HG02884 (cell line): ENCODE measurements around the gene SPINK13.
"Not testable (repeated sequence)": the region's sequence is repeated elsewhere in the genome, so short reads cannot be mapped to it uniquely, and the experiment has no call there.

Source experiments
- ATAC-seq: cut with Tn5 transposase; IDR thresholded peaks from one replicate; pipeline ENCODE4 v1.9.1; 2021; ENCODE audit warnings: mild to moderate bottlenecking, moderate library complexity; ENCODE audit not compliant: unreplicated experiment

SPINK13 gene, protein sequence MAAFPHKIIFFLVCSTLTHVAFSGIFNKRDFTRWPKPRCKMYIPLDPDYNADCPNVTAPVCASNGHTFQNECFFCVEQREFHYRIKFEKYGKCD

DNA sequence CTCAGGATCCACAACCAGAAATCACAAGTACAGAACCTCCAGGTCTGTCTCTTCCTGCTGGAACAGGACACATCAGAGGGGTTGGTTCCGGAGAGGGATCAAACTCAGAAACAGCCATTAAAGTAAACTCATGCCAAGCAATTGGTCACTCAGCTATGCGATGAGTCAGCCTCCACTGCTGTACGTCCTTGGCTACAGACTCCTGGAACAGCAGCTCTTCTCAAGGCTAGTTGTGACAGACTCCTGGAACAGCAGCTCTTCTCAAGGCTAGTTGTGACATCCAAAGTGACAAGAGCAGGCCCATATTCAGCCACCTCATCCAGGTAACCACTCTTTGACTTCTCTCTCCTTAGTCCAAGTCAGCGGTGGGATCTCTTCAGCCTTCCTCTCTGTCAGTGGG lies at the start of gene SPINK13:
Gene SPINK13, plus strand, starts transcription at position 229 of the 400 bp plus-strand sequence. CDS start 1,279 bp downstream, outside the sequence.
- ATAC-seq, result no peak

DNA sequence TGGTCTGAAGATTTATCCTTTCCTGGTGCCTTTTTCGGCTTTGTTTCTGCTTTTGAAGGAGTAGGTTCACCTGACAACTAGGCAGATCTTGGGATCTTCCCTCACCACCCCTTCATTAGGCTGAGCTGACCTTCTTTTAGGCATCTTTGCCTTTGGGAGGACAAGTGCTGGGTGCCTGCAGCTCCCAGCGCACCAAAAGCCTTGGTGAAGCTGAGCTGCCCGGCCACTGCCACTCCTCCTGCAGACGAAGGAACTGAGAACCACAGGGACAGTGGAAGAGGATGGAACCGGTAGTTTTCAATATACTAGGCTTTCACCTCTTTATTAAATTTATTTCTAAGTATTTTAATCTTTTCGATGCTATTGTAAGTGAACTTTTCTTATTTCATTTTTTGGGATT lies 47.1 kb upstream of the SPINK13 start:
- no peak for ATAC-seq

DNA sequence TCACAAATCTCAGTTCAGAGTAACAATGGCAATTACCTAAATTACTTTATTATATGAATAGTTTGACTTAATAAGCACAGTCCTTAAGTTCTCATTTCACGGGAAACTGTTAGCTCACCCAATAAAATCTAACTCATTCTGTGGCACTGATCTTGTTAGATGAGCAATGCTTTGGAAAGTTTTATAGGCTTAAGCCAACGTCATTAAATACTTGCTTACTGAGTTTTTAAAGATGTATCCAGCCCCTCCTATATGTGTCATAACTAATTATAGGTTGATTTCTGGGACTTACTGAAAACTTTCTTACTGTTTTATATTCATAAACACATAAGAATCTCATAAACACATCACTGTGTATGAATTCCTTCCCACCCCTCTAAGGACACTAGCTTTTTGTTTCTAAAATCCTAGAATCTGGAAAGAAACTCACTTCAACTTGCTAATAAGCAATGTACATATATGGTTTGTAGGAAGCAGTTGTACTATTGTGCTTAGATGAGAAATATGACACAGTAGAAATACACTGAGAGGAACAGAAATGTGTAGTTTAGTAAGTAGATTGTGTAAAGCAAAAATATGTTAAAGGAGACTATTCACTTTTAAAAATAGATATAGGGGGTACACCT lies 44.4 kb upstream of the SPINK13 start:
- ATAC-seq, result no peak

DNA sequence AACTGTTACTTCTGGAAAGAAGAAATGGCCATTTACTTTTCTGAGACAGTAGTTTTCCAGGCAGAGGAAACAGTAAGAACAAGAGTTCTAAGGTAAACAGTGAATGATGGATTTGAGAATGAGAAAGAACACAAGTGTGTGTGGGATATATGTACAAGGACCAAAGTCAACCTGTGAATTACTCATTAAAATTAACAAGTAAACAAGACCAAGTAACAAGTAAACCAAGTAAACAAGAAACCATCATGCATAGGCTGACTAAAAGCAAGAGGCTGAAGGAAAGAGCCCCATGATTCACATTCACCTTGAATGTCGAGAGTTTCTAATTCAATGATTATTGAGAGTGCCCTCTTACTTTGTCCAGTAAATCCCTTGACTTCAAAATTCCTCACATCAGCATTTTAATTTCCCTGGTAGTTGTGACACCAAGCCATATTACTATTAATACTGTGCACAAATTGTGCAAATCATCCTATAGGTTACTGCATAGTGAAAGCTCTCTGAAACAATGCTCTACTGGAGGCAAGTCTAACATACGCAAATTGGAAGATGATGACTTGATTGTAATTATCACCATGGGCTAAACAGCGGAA lies 40.1 kb upstream of the SPINK13 start:
- no peak for ATAC-seq

DNA sequence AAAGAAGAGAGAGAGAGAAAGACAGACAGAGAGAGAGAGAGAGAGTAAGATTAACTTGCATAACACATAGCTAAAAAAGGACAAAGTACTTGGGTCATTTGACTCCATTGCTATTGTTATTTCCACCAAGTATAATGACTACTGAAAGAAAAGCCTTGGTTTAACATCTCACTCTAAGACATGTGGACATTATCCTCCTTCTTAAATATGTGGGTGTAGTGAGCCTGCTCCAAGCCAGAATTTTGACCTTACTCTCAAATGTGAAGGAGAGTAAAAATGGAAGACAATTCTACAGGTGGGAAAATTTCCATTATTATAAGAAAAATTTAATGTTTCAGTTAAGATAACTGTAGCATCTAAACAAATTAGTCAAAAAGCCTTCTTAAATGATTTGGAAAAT lies 38.8 kb upstream of the SPINK13 start:
- no peak for ATAC-seq

DNA sequence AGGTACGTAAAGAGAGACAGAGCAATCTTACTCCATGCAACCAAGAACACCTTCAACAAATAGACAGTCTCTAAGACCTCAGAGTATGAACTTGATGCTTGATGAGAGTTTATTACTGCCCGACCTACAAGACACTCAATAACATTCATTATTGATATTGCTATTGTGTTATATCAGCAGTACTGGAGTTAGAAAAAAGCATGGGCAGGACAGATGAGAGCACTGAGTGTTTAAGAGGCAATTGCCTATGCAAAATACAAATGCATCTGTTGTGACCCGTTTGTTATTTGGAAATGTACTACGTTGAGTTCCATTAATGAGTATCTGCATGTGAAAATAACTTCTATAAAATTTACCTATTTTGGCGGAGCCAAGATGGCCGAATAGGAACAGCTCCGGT lies 38.4 kb upstream of the SPINK13 start:
- ATAC-seq, result no peak

DNA sequence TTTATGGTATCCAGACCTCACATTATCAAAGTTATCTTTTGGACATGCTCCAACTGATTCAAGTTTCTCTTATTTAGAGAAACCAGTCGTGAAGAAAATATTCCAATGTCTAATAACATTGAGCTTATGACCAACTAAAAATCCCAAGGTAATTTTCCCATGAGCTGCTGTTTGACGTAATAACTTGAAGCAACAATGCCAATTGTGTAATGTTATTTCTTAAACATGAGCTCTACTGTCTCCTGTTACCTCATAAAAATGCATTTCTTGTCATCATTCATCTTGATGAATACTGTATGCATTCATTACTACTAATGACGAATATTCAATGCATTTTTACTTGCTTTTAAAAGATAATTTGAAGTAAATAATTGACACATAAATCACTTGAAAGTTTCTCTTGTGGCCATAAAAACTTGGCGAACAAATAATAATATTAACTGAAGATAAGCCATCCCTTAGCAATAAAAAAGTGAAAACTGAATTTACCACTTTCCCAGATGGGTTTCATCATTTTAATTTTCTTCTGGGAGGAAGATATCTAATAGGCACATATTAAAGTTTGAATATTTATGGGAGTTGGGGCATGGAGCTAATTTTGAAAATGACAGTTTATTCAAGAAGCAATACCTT lies 30.7 kb upstream of the SPINK13 start:
- ATAC-seq, result no peak

DNA sequence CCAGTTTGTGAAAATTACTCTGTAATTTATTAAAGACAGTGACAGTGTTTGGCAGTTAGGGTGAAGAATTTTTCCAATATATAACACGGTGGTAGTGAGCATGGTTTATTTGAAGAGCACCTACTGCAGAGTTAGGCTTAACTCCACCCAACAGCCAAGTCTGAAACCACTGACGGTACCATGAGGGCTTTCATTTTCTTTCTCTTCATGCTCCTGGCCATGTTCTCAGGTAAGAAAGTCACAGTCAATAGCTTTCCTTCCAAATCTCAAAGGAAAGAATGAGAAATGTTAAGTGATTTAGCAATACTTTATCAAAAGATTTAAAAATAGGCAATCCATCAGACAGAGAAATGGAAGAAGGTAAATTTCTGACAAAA lies 30.2 kb upstream of the SPINK13 start, which contains the start of gene MARCOL:
Gene MARCOL, plus strand, starts transcription at position 108 of the 377 bp plus-strand sequence. Its CDS starts 73 bp downstream, at position 181.
- ATAC-seq, result no peak

DNA sequence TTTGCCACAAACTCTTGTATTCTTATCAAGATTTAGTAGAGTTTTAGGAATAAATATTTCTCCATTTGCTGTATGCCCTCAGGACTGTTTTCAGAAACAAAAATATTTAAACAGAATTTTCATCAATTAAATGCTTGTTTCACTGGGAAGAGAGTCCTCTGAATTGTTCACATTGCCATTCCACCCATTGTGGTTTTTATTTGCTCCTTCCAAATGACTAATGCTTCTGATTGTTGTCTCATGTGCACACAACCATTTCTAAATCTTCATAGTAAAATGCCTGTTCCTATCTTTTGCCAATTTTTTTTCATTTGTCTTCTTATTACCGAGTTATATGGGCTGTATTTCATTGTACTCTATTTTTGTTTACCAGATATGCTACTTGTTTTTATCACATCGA lies 19.7 kb upstream of the SPINK13 start:
- ATAC-seq, result no peak

DNA sequence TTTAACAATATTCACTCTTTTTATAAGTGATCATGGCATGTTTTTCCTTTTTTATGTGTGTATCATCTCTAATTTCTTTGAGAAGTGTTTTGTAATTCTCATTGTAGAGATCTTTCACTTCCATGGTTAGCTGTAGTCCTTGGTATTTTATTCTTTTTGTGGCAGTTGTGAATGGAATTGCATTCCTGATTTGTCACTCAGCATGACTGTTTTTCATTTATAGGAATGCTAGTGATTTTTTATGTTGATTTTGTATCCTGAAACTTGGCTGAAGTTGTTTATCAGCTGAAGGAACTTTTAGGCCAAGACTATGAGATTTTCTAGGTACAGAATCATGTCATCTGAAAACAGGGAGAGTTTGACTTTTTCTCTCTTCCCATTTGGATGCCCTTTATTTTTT lies 13.1 kb upstream of the SPINK13 start:
- ATAC-seq, result no peak

DNA sequence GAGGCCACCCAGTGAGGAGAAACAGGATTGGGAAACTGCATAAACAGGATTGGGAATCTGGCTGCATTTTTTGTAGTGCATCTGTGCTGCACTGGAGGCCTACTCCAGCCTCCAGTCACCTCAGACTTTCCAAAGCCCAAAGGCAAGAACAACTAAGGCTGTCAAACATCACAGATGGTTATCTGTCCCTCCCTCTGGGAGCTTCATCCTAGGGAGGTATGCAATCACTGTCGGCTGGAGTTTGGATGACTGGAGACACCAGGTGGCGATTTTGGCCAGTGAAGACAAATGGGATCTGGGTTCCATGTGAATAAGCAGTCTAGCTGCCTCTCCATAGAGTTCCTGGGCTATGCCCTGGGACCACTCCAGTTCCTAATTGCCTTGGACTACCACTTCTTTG lies 9.3 kb upstream of the SPINK13 start:
- no peak for ATAC-seq

DNA sequence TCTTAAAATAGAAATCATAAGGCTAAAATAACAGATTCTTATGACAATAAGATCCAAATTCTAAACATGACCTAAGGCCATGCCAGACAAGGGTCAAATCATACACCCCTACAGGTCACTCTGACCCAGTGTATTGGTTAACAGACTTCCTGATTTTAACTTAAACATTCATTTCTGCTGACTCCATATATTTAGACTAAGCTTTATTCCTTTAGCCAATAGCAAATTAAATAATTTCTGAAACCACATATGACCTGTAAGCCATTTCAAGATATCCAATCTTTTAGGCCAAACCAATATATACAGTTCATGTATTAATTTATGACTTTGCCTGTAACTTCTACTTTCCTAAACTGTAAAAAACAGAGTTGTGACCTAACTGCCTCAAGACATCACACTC lies 7.4 kb upstream of the SPINK13 start:
- no peak for ATAC-seq

DNA sequence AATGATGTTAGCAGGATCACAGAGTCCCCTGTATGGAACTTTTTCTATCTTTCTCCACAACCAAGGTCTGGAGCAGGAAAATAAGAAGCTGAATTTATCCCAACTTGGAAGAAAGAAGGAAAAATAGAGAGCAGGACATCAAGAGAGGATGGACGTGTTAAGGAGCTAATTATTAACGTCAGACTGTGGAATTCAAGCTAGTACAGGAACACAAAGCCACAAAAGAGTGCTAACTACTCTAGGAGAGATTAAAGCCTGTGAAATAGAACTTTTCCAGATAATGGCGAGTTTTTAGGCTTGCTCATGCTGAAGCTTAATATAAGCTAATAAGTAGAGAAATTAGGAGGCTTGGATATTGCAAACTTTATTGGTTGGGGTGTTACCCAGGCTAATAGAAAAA lies 632 bp upstream of the SPINK13 start:
- ATAC-seq, result no peak

DNA sequence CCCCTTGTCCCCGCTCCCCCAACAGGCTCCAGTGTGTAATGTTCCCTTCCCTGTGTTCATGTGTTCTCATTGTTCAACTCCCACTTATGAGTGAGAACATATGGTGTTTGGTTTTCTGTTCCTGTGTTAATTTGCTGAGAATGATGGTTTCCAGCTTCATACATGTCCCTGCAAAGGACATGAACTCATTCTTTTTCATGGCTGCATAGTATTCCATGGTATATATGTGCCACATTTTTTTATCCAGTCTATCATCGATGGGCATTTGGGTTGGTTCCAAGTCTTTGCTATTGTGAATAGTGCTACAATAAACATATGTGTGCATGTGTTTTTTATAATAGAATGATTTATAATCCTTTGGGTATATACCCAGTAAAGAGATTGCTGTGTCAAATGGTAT lies 6.5 kb downstream of the SPINK13 start:
- ATAC-seq, result not testable (repeated sequence)

DNA sequence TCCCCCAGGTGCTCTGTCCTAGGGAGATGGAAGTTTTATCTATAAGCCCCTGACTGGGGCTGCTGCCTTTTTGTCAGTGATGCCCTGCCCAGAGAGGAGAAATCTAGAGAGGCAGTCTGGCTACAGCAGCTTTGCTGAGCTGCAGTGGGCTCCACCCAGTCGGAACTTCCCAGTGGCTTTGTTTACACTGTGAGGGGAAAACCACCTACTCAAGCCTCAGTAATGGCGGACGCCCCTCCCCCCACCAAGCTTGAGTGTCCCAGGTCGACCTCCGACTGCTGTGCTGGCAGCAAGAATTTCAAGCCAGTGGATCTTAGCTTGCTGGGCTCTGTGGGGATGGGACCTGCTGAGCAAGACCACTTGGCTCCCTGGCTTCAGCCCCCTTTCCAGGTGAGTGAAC lies 12.3 kb downstream of the SPINK13 start:
- ATAC-seq, result not testable (repeated sequence)

DNA sequence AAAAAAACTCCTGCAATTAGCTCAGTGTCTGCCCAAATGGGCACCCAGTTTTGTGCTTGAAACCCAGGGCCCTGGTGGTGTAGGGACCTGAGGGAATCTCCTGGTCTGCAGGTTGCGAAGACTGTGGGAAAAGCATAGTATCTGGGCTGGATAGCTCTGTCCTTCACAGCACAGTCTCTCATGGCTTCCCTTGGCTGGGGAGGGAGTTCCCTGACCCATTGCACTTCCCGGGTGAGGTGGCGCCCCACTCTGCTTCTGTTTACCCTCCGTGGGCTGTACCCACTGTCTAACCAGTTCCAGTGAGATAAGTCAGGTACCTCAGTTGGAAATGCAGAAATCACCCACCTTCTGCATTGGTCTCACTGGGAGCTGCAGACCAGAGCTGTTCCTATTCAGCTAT lies 12.7 kb downstream of the SPINK13 start:
- ATAC-seq, result not testable (repeated sequence)

DNA sequence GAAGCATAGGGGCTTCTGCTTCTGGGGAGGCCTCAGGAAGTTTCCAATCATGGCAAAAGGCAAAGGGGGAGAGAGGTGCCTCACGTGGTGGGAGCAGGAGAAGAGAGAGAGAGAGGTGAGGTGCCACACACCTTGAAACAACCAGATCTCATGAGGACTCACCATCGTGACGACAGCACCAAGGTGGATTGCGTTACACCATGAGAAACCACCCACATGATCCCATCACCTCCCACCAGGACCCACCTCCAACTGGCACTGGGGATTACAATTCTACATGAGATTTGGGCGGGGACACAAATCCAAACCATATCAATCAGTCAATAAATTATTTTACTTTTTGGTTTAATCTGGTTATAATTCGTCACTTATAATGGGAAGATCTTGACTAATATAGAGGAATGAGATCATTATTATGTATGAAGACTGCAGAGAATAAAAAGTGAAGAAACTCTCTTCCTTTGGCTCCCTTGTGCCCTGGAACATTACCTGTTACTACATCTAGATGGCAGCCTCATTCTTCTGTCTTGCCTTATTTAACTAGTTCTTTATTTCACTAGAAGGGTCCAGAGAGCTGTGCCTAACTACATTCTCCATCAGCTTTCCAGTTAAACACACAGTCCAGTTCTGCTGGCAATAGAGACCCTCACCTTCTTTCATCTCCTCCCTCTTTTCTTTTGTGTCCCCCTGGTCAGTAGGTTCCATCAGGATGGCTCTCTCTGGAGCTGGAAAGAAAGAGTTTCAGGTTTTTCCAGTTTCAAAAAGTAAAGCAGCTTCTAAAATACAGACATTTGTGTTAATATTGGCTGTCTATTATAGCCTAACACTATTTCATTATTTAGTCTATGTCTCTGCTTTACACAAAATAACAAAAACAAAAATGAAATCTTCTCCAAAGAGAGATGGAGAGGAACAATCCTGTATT lies 21.9 kb downstream of the SPINK13 start:
- ATAC-seq, result no peak

DNA sequence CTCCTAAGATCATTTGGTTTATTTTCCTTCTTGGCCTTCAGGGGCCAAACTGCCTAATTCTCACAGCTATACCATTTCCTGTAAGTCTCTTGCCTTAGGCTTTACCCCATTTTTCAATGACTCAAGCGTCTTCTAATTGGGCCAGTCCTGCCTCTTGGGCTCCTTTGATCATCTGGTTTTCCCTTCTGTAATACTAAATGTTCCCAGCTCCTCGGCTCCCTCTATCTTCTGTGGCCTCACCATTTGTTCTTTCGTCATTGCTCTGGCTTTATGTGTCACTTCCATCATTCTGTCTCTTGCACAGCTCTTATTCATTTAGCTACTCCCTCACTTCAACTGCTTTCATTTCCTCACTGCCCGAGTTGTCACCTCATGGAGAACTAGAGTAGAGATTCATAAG lies 29.1 kb downstream of the SPINK13 start:
- ATAC-seq, result no peak

DNA sequence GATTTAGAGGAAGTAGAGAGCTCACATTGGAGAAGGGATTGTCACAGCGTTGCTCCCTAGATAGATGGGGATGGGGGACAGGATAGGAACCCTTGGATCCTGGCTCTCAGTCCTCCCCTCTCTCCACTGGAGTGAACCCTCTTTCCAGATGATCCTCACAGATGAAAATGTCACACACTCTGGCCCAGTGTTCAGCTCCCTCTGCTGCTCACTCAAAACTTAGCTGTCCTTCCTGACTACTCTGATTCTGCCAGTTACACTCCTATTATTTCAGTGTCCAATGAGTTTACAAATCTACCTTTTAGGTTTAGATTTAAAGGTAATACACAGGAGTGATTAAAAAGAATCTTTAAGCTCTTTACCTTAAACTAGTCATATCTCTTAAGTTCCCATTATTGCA lies 37.9 kb downstream of the SPINK13 start:
- no peak for ATAC-seq

DNA sequence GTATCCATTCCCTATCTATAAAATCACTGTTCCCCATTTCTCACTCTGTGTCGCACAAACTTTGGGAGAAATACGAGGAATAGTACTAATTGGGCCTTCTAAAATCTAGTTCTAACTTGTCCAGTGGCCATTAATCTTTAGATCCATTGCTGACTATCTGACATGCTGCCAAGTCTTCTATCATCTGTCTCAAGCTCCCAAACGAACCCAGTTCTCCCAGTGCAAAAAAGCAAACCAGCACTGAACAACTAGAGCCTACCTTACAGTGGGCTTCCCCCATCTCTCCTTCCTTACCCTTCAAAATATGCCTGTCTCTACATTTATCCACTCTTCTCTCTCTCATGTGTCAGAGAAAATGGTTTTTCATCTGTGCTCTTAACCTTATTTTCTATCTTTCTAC lies 40.4 kb downstream of the SPINK13 start:
- ATAC-seq, result no peak

DNA sequence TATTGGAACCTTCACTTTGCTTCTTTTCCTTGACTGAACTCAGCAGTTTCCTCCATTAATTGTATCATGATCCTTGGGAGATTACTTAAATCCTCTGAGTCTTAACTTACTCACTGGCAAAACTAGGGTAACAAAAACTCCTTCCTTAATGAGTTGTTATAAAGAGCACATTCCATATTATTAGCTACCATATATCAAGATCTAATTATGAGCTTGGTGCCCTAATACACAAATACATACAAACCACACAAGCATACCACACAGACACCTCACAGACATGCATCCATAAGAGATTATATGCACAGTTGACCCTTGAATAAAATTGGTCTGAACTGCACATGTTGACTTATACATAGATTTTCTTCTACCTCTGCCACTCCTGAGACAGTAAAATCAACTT lies 41.2 kb downstream of the SPINK13 start:
- ATAC-seq, result no peak
